CD14-positive monocyte (primary cell): ENCODE data around the gene CRMP1. TPM values are rescaled to one million over a fixed set of nuclear protein-coding genes. Genes with fewer than 3 reads are reported as not detected.

Source experiments
- DNase-seq, 3 donors: peaks; one replicate each; pipeline ENCODE4 v3.0.0-alpha.2; 2011 to 2022
- H2AFZ ChIP-seq: 2 replicates; pipeline ENCODE4 v1.6.0; 2012; ENCODE audit warnings: mild to moderate bottlenecking, low read depth, low read length, inconsistent platforms; ENCODE audit not compliant: insufficient read depth, poor library complexity, severe bottlenecking
- H3K27ac ChIP-seq, 2 donors: 1 replicate in 1 of 2; 2 replicates in 1 of 2; pipeline ENCODE4 v1.5.1; 2012 to 2013; ENCODE audit warnings: low read length in 2 of 2, control low read depth in 1 of 2, inconsistent platforms in 1 of 2, low read depth in 1 of 2, mild to moderate bottlenecking in 1 of 2
- H3K27me3 ChIP-seq, 2 donors: one replicate each; pipeline versions ENCODE4 v1.6.0 to v1.6.1; 2011 to 2013; ENCODE audit warnings: low read length in 2 of 2; ENCODE audit not compliant: control insufficient read depth in 2 of 2, insufficient read depth in 2 of 2
- H3K36me3 ChIP-seq, 2 donors: replicated peaks in 1 of 2; 1 replicate in 1 of 2; 2 replicates in 1 of 2; pipeline versions ENCODE4 v1.5.1 to v1.6.1; 2012 to 2013; ENCODE audit warnings: low read length in 2 of 2, control low read depth in 1 of 2, inconsistent platforms in 1 of 2, mild to moderate bottlenecking in 1 of 2; ENCODE audit not compliant: insufficient read depth in 2 of 2, control insufficient read depth in 1 of 2
- H3K4me1 ChIP-seq, 2 donors: 1 replicate in 1 of 2; 2 replicates in 1 of 2; pipeline versions ENCODE4 v1.5.1 to v1.6.1; 2012 to 2013; ENCODE audit warnings: low read length in 2 of 2, control low read depth in 1 of 2, inconsistent platforms in 1 of 2, mild to moderate bottlenecking in 1 of 2, moderate library complexity in 1 of 2; ENCODE audit not compliant: insufficient read depth in 2 of 2, control insufficient read depth in 1 of 2
- H3K4me2 ChIP-seq: replicated peaks from 2 replicates; pipeline ENCODE3; 2012; ENCODE audit warnings: low read length, moderate library complexity, mild to moderate bottlenecking; ENCODE audit not compliant: poor library complexity, severe bottlenecking; ENCODE audit errors: extremely low read depth
- H3K4me3 ChIP-seq, 3 experiments: fragments of 200-600 bp in 1 of 3; sonication (generic) in 1 of 3; replicated peaks in 1 of 3; 1 replicate in 2 of 3; 2 replicates in 1 of 3; pipeline ENCODE4 v1.5.1; 2011 to 2013; ENCODE audit warnings: low read length in 3 of 3, mild to moderate bottlenecking in 3 of 3, control low read depth in 2 of 3, low read depth in 2 of 3, inconsistent platforms in 1 of 3, moderate library complexity in 1 of 3
- H3K79me2 ChIP-seq: 2 replicates; pipeline ENCODE4 v1.6.0; 2012; ENCODE audit warnings: mild to moderate bottlenecking, control low read depth, inconsistent platforms, low read length, moderate library complexity; ENCODE audit not compliant: insufficient read depth
- H3K9ac ChIP-seq: 2 replicates; pipeline ENCODE4 v1.6.0; 2017; ENCODE audit warnings: low read length, mild to moderate bottlenecking; ENCODE audit not compliant: insufficient read depth, poor library complexity, severe bottlenecking
- H3K9me3 ChIP-seq, 2 donors: replicated peaks in 1 of 2; 1 replicate in 1 of 2; 2 replicates in 1 of 2; pipeline versions ENCODE4 v1.5.1 to v1.6.1; 2012 to 2013; ENCODE audit warnings: low read length in 2 of 2, control low read depth in 1 of 2; ENCODE audit not compliant: control insufficient read depth in 1 of 2, insufficient read depth in 1 of 2
- H4K20me1 ChIP-seq: 2 replicates; pipeline ENCODE4 v1.6.0; 2012; ENCODE audit warnings: mild to moderate bottlenecking, low read length, control low read depth, moderate library complexity; ENCODE audit not compliant: insufficient read depth
- H3K27ac Mint-ChIP-seq, 7 donors: one replicate each; pipeline ENCODE4 v1.8.0; 2020; ENCODE audit warnings: mild to moderate bottlenecking in 7 of 7, mixed read lengths in 7 of 7, moderate library complexity in 6 of 7, inconsistent platforms in 2 of 7
- H3K27me3 Mint-ChIP-seq, 3 donors: one replicate each; pipeline ENCODE4 v1.8.0; 2021 to 2022; ENCODE audit warnings: low read depth in 3 of 3, mild to moderate bottlenecking in 3 of 3, mixed read lengths in 3 of 3, moderate library complexity in 3 of 3, inconsistent platforms in 1 of 3
- H3K36me3 Mint-ChIP-seq, 2 donors: one replicate each; pipeline ENCODE4 v1.8.0; 2020; ENCODE audit warnings: mixed read lengths in 2 of 2, inconsistent platforms in 1 of 2, mild to moderate bottlenecking in 1 of 2
- H3K4me1 Mint-ChIP-seq: one replicate; pipeline ENCODE4 v1.8.0; 2020; ENCODE audit warnings: mild to moderate bottlenecking, mixed read lengths
- H3K4me3 Mint-ChIP-seq, 2 donors: one replicate each; pipeline ENCODE4 v1.8.0; 2020; ENCODE audit warnings: mild to moderate bottlenecking in 2 of 2, mixed read lengths in 2 of 2, moderate library complexity in 1 of 2
- H3K9me3 Mint-ChIP-seq, 7 donors: one replicate each; pipeline ENCODE4 v1.8.0; 2020 to 2022; ENCODE audit warnings: mixed read lengths in 7 of 7, mild to moderate bottlenecking in 6 of 7, moderate library complexity in 6 of 7, inconsistent platforms in 2 of 7
- CTCF ChIP-seq: fragments of 200-600 bp; IDR thresholded peaks from one replicate; pipeline ENCODE4 v1.8.0; 2022; ENCODE audit warnings: antibody characterized with exemption, mild to moderate bottlenecking
- WGBS: methylation state at CpG from one replicate; pipeline ENCODE4 v1.1.5; 2013; ENCODE audit warnings: missing lambda C conversion rate; ENCODE audit not compliant: insufficient coverage; 5-methylcytosine and 5-hydroxymethylcytosine counted together
- intact Hi-C, 2 donors: fragments of 100-400 bp; cut with micrococcal nuclease; formaldehyde crosslinking; loops; one replicate each; pipeline versions ENCODE4 v1.15.0 to v1.15.1; 2023
- polyA plus RNA-seq, 3 donors: library from polyadenylated mRNA; depleted of rRNA in 1 of 3; unstranded in 2 of 3; stranded (reverse) in 1 of 3; fragments of 300-500 nt in 2 of 3; fragments of >200 nt in 1 of 3; fragmentation: Illumina TruSeq in 2 of 3; gene quantifications; 1 replicate in 2 of 3; 2 replicates in 1 of 3; pipeline ENCODE4 v1.2.3, GENCODE V29; 2012 to 2021

CRMP1 gene
- polyA plus RNA-seq, 3 donors, result not detected

GRCh38 chr4:5805270-5805669, 87.6 kb downstream of the CRMP1 start:
- H2AFZ ChIP-seq, result no peak overlapping the region
- Mint-ChIP-seq H3K36me3 (no peaks in the 10 kb centered on the region), H3K4me3 (no peak overlapping the region), H3K27me3 (peaks cover 2 to 5% (median 2%) of the 10 kb centered on the region in 3 donors), H3K27ac (no peak overlapping the region), H3K9me3 (peaks cover 0 to under 1% (median 0%) of the 10 kb centered on the region in 7 donors), H3K4me1 (no peaks in the 10 kb centered on the region)
- H3K9me3 ChIP-seq, result no peaks in the 10 kb centered on the region
- H4K20me1 ChIP-seq, result no peaks in the 10 kb centered on the region
- H3K9ac ChIP-seq, result no peak overlapping the region
- H3K27me3 ChIP-seq, result no peaks in the 10 kb centered on the region
- no peaks in the 10 kb centered on the region for H3K4me1 ChIP-seq
- no peak overlapping the region for H3K4me3 ChIP-seq
- intact Hi-C loops, result no loop called here
- H3K27ac ChIP-seq, result no peak overlapping the region
- WGBS, result 83% methylated on average over 9 of the region's 11 CpGs
- DNase-seq, result no peak
- H3K36me3 ChIP-seq, result no peaks in the 10 kb centered on the region
- no peak for TF ChIP-seq CTCF
- H3K79me2 ChIP-seq, result no peaks in the 10 kb centered on the region
- no peak overlapping the region for H3K4me2 ChIP-seq

GRCh38 chr4:5804656-5805055, 88.2 kb downstream of the CRMP1 start:
- H4K20me1 ChIP-seq, result no peaks in the 10 kb centered on the region
- Mint-ChIP-seq H3K36me3 (no peaks in the 10 kb centered on the region), H3K27ac (no peak overlapping the region), H3K27me3 (peaks cover 2 to 5% (median 3%) of the 10 kb centered on the region in 3 donors), H3K4me3 (no peak overlapping the region), H3K9me3 (no peaks in the 10 kb centered on the region), H3K4me1 (no peaks in the 10 kb centered on the region)
- H3K27ac ChIP-seq, result no peak overlapping the region
- no peak overlapping the region for H3K4me2 ChIP-seq
- no peaks in the 10 kb centered on the region for H3K27me3 ChIP-seq
- H3K9me3 ChIP-seq, result no peaks in the 10 kb centered on the region
- intact Hi-C loops, result no loop called here
- H3K4me3 ChIP-seq, result no peak overlapping the region
- H3K4me1 ChIP-seq, result no peaks in the 10 kb centered on the region
- no peak overlapping the region for H3K9ac ChIP-seq
- no peaks in the 10 kb centered on the region for H3K79me2 ChIP-seq
- H2AFZ ChIP-seq, result no peak overlapping the region
- no peak for TF ChIP-seq CTCF
- no peaks in the 10 kb centered on the region for H3K36me3 ChIP-seq
- 98% methylated on average over 11 of the region's 14 CpGs for WGBS
- DNase-seq, result no peak
